HEK293 (cell line): ENCODE data around the gene FLRT2.

ENCODE experiments used
- CTCF ChIA-PET: fragments of 350-600 bp; formaldehyde crosslinking; extraction: SDS; loops from one replicate; lab custom pipeline; 2021; ENCODE audit warnings: antibody characterized with exemption; lab: Yijun Ruan, JAX
- POLR2A ChIA-PET: fragments of 300-600 bp; formaldehyde crosslinking; extraction: SDS; loops from one replicate; lab custom pipeline; 2020; ENCODE audit warnings: antibody characterized with exemption, inconsistent platforms; lab: Yijun Ruan, JAX
- H3K27ac ChIP-seq: fragments of 200-500 bp; sonication (Bioruptor generic); 2 replicates; pipeline ENCODE4 v1.5.1; 2014; ENCODE audit warnings: low read depth, low read length, control low read depth, inconsistent platforms; ENCODE audit errors: extremely low read depth
- H3K36me3 ChIP-seq, 2 experiments: fragments of 200-500 bp in 1 of 2; sonication (Bioruptor generic) in 1 of 2; 1 replicate in 1 of 2; 2 replicates in 1 of 2; pipeline ENCODE4 v1.5.1; 2014 to 2017; ENCODE audit warnings: inconsistent platforms in 2 of 2, low read length in 2 of 2; ENCODE audit not compliant: control insufficient read depth in 2 of 2, insufficient read depth in 1 of 2
- H3K4me1 ChIP-seq: fragments of 200-500 bp; sonication (Bioruptor generic); 2 replicates; pipeline ENCODE4 v1.5.1; 2014; ENCODE audit warnings: mild to moderate bottlenecking, low read length, inconsistent platforms; ENCODE audit not compliant: control insufficient read depth, insufficient read depth
- H3K4me3 ChIP-seq: 2 replicates; pipeline ENCODE4 v1.5.1; 2011; ENCODE audit warnings: low read depth, mild to moderate bottlenecking, control low read depth, low read length, moderate library complexity
- H3K9me3 ChIP-seq: fragments of 200-500 bp; sonication (Bioruptor generic); 2 replicates; pipeline ENCODE4 v1.5.1; 2014; ENCODE audit warnings: low read depth, low read length, inconsistent platforms; ENCODE audit not compliant: control insufficient read depth, insufficient read depth
- GLIS1 ChIP-seq: fragments of 450-650 bp; formaldehyde crosslinking; IDR thresholded peaks from 2 replicates; pipeline ENCODE4 v1.5.1; 2016; ENCODE audit warnings: missing biosample characterization, missing genetic modification characterization
- OVOL3 ChIP-seq: fragments of 450-650 bp; formaldehyde crosslinking; IDR thresholded peaks from 2 replicates; pipeline ENCODE4 v1.5.1; 2016; ENCODE audit warnings: missing biosample characterization, missing genetic modification characterization
- PRDM10 ChIP-seq: fragments of 450-650 bp; formaldehyde crosslinking; IDR thresholded peaks from 2 replicates; pipeline ENCODE4 v1.5.1; 2016; ENCODE audit warnings: missing biosample characterization, missing genetic modification characterization
- ZBTB1 ChIP-seq: fragments of 450-650 bp; formaldehyde crosslinking; IDR thresholded peaks from 2 replicates; pipeline ENCODE4 v1.5.1; 2016; ENCODE audit warnings: missing biosample characterization, missing genetic modification characterization
- ZBTB10 ChIP-seq: fragments of 450-650 bp; formaldehyde crosslinking; IDR thresholded peaks from 2 replicates; pipeline ENCODE4 v1.5.1; 2016; ENCODE audit warnings: missing biosample characterization, missing genetic modification characterization
- ZBTB8A ChIP-seq: fragments of 450-650 bp; formaldehyde crosslinking; IDR thresholded peaks from 2 replicates; pipeline ENCODE4 v1.5.1; 2016; ENCODE audit warnings: missing biosample characterization, missing genetic modification characterization
- ZIC2 ChIP-seq: fragments of 450-650 bp; formaldehyde crosslinking; IDR thresholded peaks from 2 replicates; pipeline ENCODE4 v1.5.1; 2016; ENCODE audit warnings: missing biosample characterization, missing genetic modification characterization
- ZNF112 ChIP-seq: fragments of 450-650 bp; formaldehyde crosslinking; IDR thresholded peaks from 2 replicates; pipeline ENCODE4 v1.5.0; 2017; ENCODE audit warnings: missing biosample characterization, missing genetic modification characterization
- ZNF146 ChIP-seq: fragments of 450-650 bp; formaldehyde crosslinking; IDR thresholded peaks from 2 replicates; pipeline ENCODE4 v1.5.1; 2016; ENCODE audit warnings: missing biosample characterization, missing genetic modification characterization
- ZNF202 ChIP-seq: fragments of 450-650 bp; formaldehyde crosslinking; IDR thresholded peaks from 2 replicates; pipeline ENCODE4 v1.5.1; 2016; ENCODE audit warnings: missing biosample characterization, missing genetic modification characterization, borderline replicate concordance
- ZNF211 ChIP-seq: fragments of 450-650 bp; formaldehyde crosslinking; IDR thresholded peaks from 2 replicates; pipeline ENCODE4 v1.5.1; 2016; ENCODE audit warnings: low read depth, missing biosample characterization, missing genetic modification characterization
- ZNF223 ChIP-seq: fragments of 450-650 bp; formaldehyde crosslinking; IDR thresholded peaks from 2 replicates; pipeline ENCODE4 v1.5.1; 2016; ENCODE audit warnings: missing biosample characterization, missing genetic modification characterization
- ZNF23 ChIP-seq: fragments of 450-650 bp; formaldehyde crosslinking; IDR thresholded peaks from 2 replicates; pipeline ENCODE4 v1.5.1; 2016; ENCODE audit warnings: missing biosample characterization, missing genetic modification characterization, borderline replicate concordance
- ZNF274 ChIP-seq, 2 experiments: fragments of 200-500 bp in 1 of 2; fragments of 450-650 bp in 1 of 2; sonication (Bioruptor generic) in 1 of 2; formaldehyde crosslinking in 1 of 2; IDR thresholded peaks; 2 replicates each; pipeline versions ENCODE4 v1.5.1 to v1.6.1; 2014 to 2016; ENCODE audit warnings: borderline replicate concordance in 1 of 2, inconsistent platforms in 1 of 2, low read length in 1 of 2, missing biosample characterization in 1 of 2, missing genetic modification characterization in 1 of 2
- ZNF433 ChIP-seq: fragments of 450-650 bp; formaldehyde crosslinking; IDR thresholded peaks from 2 replicates; pipeline ENCODE4 v1.5.1; 2016; ENCODE audit warnings: missing biosample characterization, missing genetic modification characterization, low read depth
- ZNF473 ChIP-seq: fragments of 450-650 bp; formaldehyde crosslinking; IDR thresholded peaks from 2 replicates; pipeline ENCODE4 v1.5.1; 2017; ENCODE audit warnings: missing biosample characterization, missing genetic modification characterization
- ZNF501 ChIP-seq: fragments of 450-650 bp; formaldehyde crosslinking; IDR thresholded peaks from 2 replicates; pipeline ENCODE4 v1.5.1; 2016; ENCODE audit warnings: missing biosample characterization, missing genetic modification characterization
- ZNF514 ChIP-seq: fragments of 450-650 bp; formaldehyde crosslinking; IDR thresholded peaks from 2 replicates; pipeline ENCODE4 v1.5.1; 2016; ENCODE audit warnings: missing biosample characterization, missing genetic modification characterization
- ZNF600 ChIP-seq: fragments of 450-650 bp; formaldehyde crosslinking; IDR thresholded peaks from 2 replicates; pipeline ENCODE4 v1.5.1; 2016; ENCODE audit warnings: missing biosample characterization, missing genetic modification characterization
- ZNF707 ChIP-seq: fragments of 450-650 bp; formaldehyde crosslinking; IDR thresholded peaks from 2 replicates; pipeline ENCODE4 v1.5.1; 2016; ENCODE audit warnings: missing biosample characterization, missing genetic modification characterization
- ZNF747 ChIP-seq: fragments of 450-650 bp; formaldehyde crosslinking; IDR thresholded peaks from 2 replicates; pipeline ENCODE4 v1.5.1; 2016; ENCODE audit warnings: missing biosample characterization, missing genetic modification characterization
- ZNF76 ChIP-seq: fragments of 450-650 bp; formaldehyde crosslinking; IDR thresholded peaks from 2 replicates; pipeline ENCODE4; 2016; ENCODE audit warnings: low read depth, missing biosample characterization, missing genetic modification characterization, borderline replicate concordance
- ZNF791 ChIP-seq: fragments of 450-650 bp; formaldehyde crosslinking; IDR thresholded peaks from 2 replicates; pipeline ENCODE4 v1.5.1; 2016; ENCODE audit warnings: missing biosample characterization, missing genetic modification characterization
- ZNF837 ChIP-seq: fragments of 450-650 bp; formaldehyde crosslinking; IDR thresholded peaks from 2 replicates; pipeline ENCODE4 v1.5.1; 2016; ENCODE audit warnings: missing biosample characterization, missing genetic modification characterization

The FLRT2 gene

GRCh38 chr14:85618978-85619377 lies 89.0 kb downstream of the FLRT2 start:
- CTCF ChIA-PET, result no interaction called here
- Histone ChIP-seq H3K27ac (no peak overlapping the region), H3K9me3 (no peaks in the 10 kb centered on the region), H3K4me1 (peaks cover 16% of the 10 kb centered on the region), H3K36me3 (peaks cover 9 to 27% of the 10 kb centered on the region in 2 experiments; a peak in 2 of 3 replicates), H3K4me3 (no peak overlapping the region)
- TF ChIP-seq ZBTB8A, result no peak
- no peak for TF ChIP-seq ZNF211 (tag by site-specific recombination)
- no peak for TF ChIP-seq ZNF837 (tag by site-specific recombination)
- TF ChIP-seq ZNF274 (IDR thresholded peaks at IDR 0.05; ENCODE audit: low read length), result no peak
- TF ChIP-seq ZNF274 (tag by site-specific recombination; IDR thresholded peaks at IDR 0.05; ENCODE audit: borderline replicate concordance), result no peak
- no peak for TF ChIP-seq ZBTB10 (tag by site-specific recombination)
- no peak for TF ChIP-seq ZNF791 (tag by site-specific recombination)
- no peak for TF ChIP-seq ZNF202 (tag by site-specific recombination)
- TF ChIP-seq ZNF76 (tag by site-specific recombination), result no peak
- TF ChIP-seq ZNF146 (tag by site-specific recombination), result no peak
- TF ChIP-seq ZIC2 (tag by site-specific recombination), result no peak
- TF ChIP-seq ZNF223 (tag by site-specific recombination), result no peak
- no peak for TF ChIP-seq GLIS1
- no peak for TF ChIP-seq ZNF707 (tag by site-specific recombination)
- POLR2A ChIA-PET, result no interaction called here

GRCh38 chr14:85619851-85620250 lies 89.9 kb downstream of the FLRT2 start:
- CTCF ChIA-PET, result no interaction called here

More at GRCh38 chr14:85619851-85620250, 89.9 kb downstream of the FLRT2 start:
- no peak overlapping the region for H3K27ac ChIP-seq
- no peak for TF ChIP-seq PRDM10
- no peak for TF ChIP-seq OVOL3 (tag by site-specific recombination)
- no peak for TF ChIP-seq ZNF600 (tag by site-specific recombination)
- TF ChIP-seq ZNF747 (tag by site-specific recombination), result no peak
- no peak for TF ChIP-seq ZNF501 (tag by site-specific recombination)
- TF ChIP-seq ZNF473, result no peak
- no peak for TF ChIP-seq ZNF23 (tag by site-specific recombination)
- TF ChIP-seq ZIC2 (tag by site-specific recombination), result no peak
- no peak for TF ChIP-seq ZNF433 (tag by site-specific recombination)
- no peak for TF ChIP-seq ZNF514
- TF ChIP-seq ZNF112, result no peak
- TF ChIP-seq ZBTB1 (tag by site-specific recombination), result no peak
- TF ChIP-seq, all 188 proteins: peak for 0
- POLR2A ChIA-PET, result no interaction called here
- Histone ChIP-seq H3K36me3 (peaks cover 9 to 27% of the 10 kb centered on the region in 2 experiments; a peak in 2 of 3 replicates), H3K9me3 (no peaks in the 10 kb centered on the region), H3K4me1 (peaks cover 15% of the 10 kb centered on the region), H3K4me3 (no peak overlapping the region)
